Choroid plexus epithelial cell (primary cell): ENCODE data around the gene SCLY.
A peak's percentile ranks its signal among the peaks of the same experiment; 100 is the strongest.

Experiments used
- DNase-seq: peaks from one replicate; pipeline ENCODE4 v3.0.0-alpha.2; 2010; ENCODE audit warnings: low read depth
- H3K4me3 ChIP-seq: 2 replicates; pipeline ENCODE4 v1.5.1; 2011; ENCODE audit warnings: low read depth, mild to moderate bottlenecking, control low read depth, low read length, moderate library complexity
- CTCF ChIP-seq: conservative IDR thresholded peaks from 2 replicates; pipeline ENCODE4 v1.5.1; 2011; ENCODE audit warnings: low read depth, mild to moderate bottlenecking, control low read depth, inconsistent platforms, low read length, moderate library complexity

SCLY gene, protein sequence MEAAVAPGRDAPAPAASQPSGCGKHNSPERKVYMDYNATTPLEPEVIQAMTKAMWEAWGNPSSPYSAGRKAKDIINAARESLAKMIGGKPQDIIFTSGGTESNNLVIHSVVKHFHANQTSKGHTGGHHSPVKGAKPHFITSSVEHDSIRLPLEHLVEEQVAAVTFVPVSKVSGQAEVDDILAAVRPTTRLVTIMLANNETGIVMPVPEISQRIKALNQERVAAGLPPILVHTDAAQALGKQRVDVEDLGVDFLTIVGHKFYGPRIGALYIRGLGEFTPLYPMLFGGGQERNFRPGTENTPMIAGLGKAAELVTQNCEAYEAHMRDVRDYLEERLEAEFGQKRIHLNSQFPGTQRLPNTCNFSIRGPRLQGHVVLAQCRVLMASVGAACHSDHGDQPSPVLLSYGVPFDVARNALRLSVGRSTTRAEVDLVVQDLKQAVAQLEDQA

GRCh38 chr2:238060542-238061314, at the start of gene SCLY:
Gene SCLY (plus strand): TSS chr2:238061001. CDS start chr2:238061055, 54 bp downstream.
- H3K4me3 ChIP-seq, result peak within 1 kb of the TSS; percentile 88
- no peak for TF ChIP-seq CTCF
- DNase-seq, result peak; percentile 98

DNA sequence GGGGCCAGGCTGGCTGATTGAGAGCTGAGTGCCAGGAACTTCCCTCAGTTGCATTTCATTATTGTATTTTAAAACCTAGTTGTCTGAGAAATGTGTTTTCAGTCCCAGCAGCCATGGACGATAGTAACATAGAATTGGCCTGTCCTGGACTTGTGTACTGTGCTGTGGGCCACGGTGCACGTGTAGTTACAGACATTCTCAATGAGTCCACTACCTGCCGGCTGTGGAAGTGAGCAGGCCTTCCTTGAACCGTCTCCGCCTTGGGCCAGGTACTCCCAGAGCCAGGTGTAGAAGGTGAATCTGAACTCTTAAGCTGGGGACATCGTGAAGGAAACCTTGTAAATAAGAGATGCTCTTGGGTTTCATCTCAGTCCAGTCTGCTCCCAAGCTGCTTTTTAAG, 47.0 kb upstream of the SCLY start:
- H3K4me3 ChIP-seq, result no peak overlapping the region
- no peak for TF ChIP-seq CTCF
- DNase-seq, result no peak

- TF ChIP-seq CTCF, result peak; percentile 44
- H3K4me3 ChIP-seq, result no peak overlapping the region
- DNase-seq, result no peak
These were observed 45.1 kb upstream of the SCLY start for GRCh38 chr2:238015705-238016104.

DNA sequence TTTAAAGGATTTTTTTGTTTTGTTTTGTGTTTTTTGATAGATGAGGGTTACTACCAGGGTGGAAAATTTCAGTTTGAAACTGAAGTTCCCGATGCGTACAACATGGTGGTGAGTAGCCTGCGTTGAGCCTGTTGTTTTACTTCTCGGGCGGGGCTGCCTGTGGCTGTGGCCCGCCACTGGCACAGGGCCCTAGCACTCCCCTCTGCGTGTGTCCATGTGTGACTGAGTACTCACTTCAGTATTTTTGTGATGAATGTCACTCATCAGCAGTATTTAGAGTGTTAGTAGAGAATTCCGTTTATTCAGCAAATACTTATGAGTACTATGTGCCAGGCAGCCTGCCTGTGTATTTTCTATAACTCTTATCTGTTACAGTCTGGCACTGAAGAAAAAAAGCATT, 44.3 kb upstream of the SCLY start:
- DNase-seq, result no peak
- no peak for TF ChIP-seq CTCF
- H3K4me3 ChIP-seq, result no peak overlapping the region

- no peak overlapping the region for H3K4me3 ChIP-seq
- no peak for TF ChIP-seq CTCF
- DNase-seq, result no peak
These were observed 40.8 kb upstream of the SCLY start for GRCh38 chr2:238019962-238020361.

DNA sequence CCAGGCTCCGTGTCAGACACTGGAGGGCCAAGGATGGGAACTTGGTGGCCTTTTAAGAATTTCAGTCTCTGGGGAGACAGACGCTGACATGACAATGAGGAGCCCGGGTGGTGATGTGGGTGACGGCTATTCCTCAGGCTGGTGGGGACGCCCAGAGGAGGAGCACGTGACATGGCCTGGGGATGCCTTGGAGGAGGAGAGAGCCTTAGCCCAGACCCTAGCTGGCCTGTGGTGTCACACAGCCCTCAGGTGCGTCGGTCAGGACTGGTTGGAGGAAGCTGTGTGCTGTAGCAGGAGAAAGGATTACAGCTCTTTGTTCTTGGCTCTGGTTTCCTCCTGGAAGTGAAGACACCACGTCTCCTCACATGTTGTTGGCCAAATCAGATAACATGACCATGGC, 40.0 kb upstream of the SCLY start:
- DNase-seq, result no peak
- TF ChIP-seq CTCF, result no peak
- no peak overlapping the region for H3K4me3 ChIP-seq
